GM10248 (cell line): ENCODE results near the gene ERP44.
"Not testable (repeated sequence)": the region's sequence is repeated elsewhere in the genome, so short reads cannot be mapped to it uniquely, and the experiment has no call there.

ENCODE experiments used
- CTCF ChIA-PET: fragments of 300-600 bp; sonication (Branson Sonifier 250); formaldehyde crosslinking; extraction: SDS; loops from one replicate; lab custom pipeline; 2021; ENCODE audit warnings: antibody characterized with exemption; lab: Yijun Ruan, JAX
- POLR2A ChIA-PET: fragments of 350-650 bp; sonication (Branson Sonifier 250); formaldehyde crosslinking; extraction: SDS; loops from one replicate; lab custom pipeline; 2020; ENCODE audit warnings: antibody characterized with exemption; lab: Yijun Ruan, JAX
- DNase-seq: peaks from one replicate; pipeline ENCODE4 v3.0.0; 2012; ENCODE audit errors: extremely low spot score
- CTCF ChIP-seq: IDR thresholded peaks from 2 replicates; pipeline ENCODE4 v1.5.1; 2012; ENCODE audit warnings: mild to moderate bottlenecking, low read depth; ENCODE audit errors: extremely low read depth, missing control alignments, control extremely low read depth

Gene ERP44

GRCh38 chr9:100063185-100063584, 35.6 kb downstream of the ERP44 start:
- DNase-seq = no peak
- ChIA-PET CTCF (interaction anchor here (1.0 to 1.4 kb wide), 4 partner anchors 9 to 12 kb away, joined by 3 to 5 read pairs (median 4); no protein-coding TSS in a partner anchor), POLR2A (interaction anchor here (1.0 kb wide), 1 partner anchor 21 kb away, joined by 4 read pairs; no protein-coding TSS in a partner anchor)
- TF ChIP-seq CTCF = no peak

GRCh38 chr9:100062683-100063082, 36.1 kb downstream of the ERP44 start:
- CTCF ChIA-PET = interaction anchor here (1.0 to 1.4 kb wide), 4 partner anchors 9 to 12 kb away, joined by 3 to 5 read pairs (median 4); no protein-coding TSS in a partner anchor

GRCh38 chr9:100058699-100059579, 39.9 kb downstream of the ERP44 start:
- TF ChIP-seq CTCF = no peak
- ChIA-PET CTCF (interaction anchor here (1.2 to 1.9 kb wide), 4 partner anchors 9 to 31 kb away, joined by 3 to 7 read pairs (median 5); no protein-coding TSS in a partner anchor), POLR2A (no interaction called here)
- peak; percentile 43 for DNase-seq

More at GRCh38 chr9:100062683-100063082, 36.1 kb downstream of the ERP44 start:
- POLR2A ChIA-PET = interaction anchor here (1.0 kb wide), 1 partner anchor 22 kb away, joined by 4 read pairs; no protein-coding TSS in a partner anchor
- not testable (repeated sequence) for DNase-seq

- TF ChIP-seq CTCF = no peak
- ChIA-PET CTCF (interaction anchor here (0.8 to 1.7 kb wide), 2 partner anchors 27 to 830 kb away, joined by 3 to 6 read pairs; no protein-coding TSS in a partner anchor), POLR2A (no interaction called here)
- DNase-seq = no peak
Measured at GRCh38 chr9:100057624-100058023, 41.2 kb downstream of the ERP44 start.

GRCh38 chr9:100056561-100056960, 42.2 kb downstream of the ERP44 start:
- POLR2A ChIA-PET = no interaction called here
- CTCF ChIA-PET = interaction anchor here (1.7 kb wide), 1 partner anchor 26 kb away, joined by 6 read pairs; no protein-coding TSS in a partner anchor
- DNase-seq = no peak
- no peak for TF ChIP-seq CTCF

GRCh38 chr9:100052375-100052774, 46.4 kb downstream of the ERP44 start:
- TF ChIP-seq CTCF = no peak
- ChIA-PET POLR2A (no interaction called here), CTCF (interaction anchor here (1.2 to 2.0 kb wide), 3 partner anchors 8 to 164 kb away, joined by 3 to 6 read pairs (median 4); no protein-coding TSS in a partner anchor)
- DNase-seq = no peak
